ENCODE data around the gene HPS1.

HPS1 gene

GRCh38 chr10:98411166-98411565 is 35.6 kb downstream of the HPS1 start:
- DNase-seq: no peak

DNA sequence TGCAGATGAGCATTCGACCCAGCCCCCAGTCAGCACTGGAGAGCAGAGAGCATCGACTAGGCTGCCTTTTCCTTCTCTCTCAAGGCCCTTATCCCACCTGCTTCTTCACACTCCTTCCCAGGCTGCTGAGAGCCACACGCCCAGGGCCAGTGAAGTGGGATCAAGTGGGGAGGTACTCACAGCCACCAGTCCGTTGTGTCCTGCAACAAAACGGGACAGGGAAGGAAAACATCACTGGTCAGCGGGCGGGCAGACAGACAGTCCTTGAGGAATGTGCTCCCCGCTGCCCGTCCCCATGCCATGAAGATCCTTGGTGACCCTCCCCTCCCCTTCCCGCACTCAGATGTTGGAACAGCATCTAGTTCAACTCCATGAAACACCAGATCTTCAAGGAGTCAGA is 36.0 kb downstream of the HPS1 start:
- no peak for DNase-seq

DNA sequence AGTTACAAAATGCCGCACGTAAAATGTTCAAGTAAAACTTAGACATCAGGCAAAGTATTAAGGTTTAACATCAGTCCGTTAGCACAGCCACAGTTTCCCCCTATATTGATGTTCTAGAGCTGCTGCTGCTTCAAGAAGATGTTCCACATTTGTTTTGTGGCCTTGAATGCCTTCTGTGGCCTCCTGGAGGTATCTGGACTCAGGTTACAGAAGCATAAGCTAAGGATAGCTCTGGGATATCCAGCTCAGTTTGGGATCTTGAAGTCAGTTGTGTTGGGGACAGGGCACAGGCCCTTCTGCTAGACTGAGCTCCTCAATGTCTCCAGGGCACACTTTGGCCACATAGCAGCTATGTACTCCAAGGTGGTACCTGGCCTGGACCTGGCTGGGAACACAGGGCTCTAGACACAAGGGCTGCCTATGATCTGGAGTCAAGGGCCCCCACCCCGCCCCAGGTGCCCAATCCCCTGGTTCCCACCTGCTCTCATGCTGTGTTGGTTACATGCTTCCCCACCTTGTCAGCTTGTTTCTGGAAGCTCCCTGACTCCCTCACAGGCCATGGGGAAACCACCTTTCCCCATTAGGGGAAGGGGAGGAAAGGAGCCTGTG is 36.5 kb downstream of the HPS1 start:
- no peak for DNase-seq

- DNase-seq: no peak
These were observed 37.9 kb downstream of the HPS1 start for GRCh38 chr10:98408799-98409198.

GRCh38 chr10:98407744-98408241 is 38.9 kb downstream of the HPS1 start:
- no peak for DNase-seq

DNA sequence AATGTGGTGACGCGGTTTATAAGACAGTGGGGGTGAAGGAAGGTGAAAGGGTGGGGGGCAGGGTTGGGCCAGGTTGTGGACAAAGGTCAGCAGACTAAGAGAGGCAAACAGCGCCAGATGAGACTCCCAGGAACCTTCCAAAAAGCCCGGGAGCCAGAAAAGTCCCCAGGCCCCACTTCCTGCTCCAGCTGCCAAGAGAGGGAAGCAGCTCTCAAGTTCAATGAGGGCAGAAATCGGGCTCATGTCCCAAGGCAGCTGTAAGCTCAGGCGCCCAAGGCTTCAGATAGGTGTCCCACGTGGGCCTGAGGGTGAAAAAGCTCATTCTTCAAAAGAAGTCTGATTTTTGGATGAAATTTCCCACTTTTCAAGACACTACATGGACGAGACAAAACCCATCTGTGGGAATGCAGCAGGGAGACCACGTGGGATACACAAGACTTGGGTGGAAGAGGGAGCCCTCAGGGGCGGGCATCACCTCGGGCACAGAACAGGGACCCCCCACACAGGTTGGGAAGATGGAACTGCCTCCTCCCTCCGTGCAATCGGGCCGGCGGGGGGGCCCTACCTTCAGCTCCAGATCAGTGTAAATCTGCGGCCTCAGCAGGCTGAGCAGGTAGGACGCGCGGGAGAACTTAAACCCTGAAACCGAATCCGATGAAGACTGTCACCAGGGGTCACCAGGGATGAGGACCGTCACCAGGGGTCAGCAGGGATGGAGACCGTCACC is 39.6 kb downstream of the HPS1 start:
- no peak for DNase-seq

- DNase-seq: peak in 1 of 2 experiments; percentile 31
These were observed 41.3 kb downstream of the HPS1 start for GRCh38 chr10:98405422-98405821.

DNA sequence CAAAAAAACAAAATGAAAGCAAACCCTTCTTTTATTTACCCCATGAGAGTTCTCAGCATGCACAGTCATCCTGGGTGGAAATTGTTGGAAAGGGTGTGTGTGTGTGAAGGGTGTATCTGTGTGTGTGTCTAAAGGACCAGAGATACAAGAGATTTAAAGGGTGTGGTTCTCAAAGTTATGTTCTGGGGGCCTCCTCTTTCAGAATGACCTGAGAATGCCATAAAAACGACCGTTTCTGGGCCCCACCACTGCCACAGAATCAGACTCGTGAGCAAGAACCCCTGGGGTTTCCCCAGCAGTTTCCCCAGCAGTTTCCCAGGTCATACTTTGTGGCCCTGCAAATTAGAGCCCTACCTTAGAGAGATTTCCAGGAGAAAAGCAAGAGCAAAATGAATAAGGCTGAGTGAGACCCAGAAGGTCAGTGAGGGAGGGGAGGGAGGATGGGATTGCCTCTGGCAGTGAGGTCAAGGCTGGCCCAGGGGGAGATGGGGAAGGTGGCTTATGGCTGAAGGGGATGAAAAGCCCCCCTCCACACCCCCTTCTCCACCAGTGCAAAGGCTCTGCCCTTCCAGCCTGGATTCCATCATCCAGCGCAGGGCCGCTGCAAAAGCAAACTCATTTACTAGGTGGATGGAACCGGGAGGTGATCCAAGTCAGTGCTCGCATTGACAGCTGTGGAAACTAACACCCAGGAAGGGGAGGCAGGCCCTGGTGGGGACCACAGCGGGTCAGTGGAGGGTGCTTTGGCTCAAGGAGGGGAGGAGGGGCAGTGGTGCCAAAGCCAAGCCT is 42.0 kb downstream of the HPS1 start:
- DNase-seq: peak in 1 of 2 experiments; percentile 31

DNA sequence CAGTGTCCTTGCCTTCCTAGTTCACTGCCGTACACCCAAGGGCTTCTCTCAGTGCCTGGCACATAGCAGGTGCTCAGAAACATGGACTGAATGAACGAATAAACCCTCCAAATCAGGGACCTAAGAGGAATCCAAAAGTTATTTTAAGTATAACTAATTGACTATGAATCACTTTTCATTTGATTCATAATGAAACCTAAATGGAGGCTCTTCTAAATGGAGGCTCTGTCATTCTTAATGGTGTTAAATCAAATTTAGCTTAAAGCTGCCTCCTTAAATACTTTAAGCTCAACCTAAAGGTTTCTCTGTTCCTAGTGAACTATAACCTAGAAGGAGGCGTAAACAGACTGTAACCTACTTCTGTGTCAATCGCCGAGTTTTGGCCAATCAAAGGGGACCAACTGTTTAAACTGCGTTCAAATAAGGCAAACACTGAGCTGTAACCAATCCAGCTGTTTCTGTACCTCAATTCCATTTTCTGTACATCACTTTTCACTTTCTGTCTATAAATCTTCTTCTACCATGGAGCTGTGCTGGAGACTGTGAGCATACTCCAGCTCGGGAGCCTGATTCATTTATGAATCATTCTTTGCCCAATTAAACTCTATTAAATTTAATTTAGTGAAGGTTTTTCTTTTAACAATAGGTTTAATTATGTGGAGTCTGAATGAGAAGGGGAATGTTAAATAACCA is 42.8 kb downstream of the HPS1 start:
- no peak for DNase-seq

DNA sequence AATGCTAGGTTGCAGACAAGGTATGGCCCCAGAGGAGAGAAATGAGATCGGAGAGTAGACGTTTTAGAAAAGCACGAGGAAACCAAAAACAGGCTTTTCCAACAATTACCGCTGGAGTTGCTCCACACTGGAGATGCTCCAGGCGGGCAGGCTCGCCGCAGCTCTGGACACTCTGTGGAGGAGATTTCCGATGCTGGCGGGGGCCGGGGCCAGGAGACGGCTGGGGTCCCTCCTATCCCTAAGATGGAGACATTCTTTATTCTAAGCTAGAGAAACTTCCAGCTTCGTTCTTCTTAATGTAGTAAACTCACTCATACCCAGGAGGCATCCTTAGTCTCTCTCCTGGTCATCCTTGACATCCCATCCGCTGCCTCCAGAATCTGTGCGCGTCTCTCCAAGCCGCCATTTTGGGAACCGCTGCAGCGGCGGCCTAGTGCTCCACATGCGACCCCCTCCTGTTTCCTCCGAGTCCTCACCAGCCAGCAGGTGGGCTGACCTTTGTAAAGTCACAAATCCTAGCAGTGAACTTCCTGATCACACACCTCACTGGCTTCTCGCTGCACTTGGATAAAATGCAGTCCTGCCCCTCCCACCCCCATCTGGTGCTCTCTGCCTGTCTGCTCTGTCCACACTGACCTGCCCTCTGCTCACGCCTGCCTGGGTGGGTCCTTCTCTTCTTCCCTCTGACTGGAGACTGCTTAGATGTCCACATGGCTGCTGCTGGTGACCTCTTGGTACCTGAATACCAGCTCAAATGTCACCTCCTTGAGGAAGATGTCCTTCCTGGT is 43.6 kb downstream of the HPS1 start:
- DNase-seq: no peak

GRCh38 chr10:98402478-98402877 is 44.3 kb downstream of the HPS1 start:
- DNase-seq: no peak

DNA sequence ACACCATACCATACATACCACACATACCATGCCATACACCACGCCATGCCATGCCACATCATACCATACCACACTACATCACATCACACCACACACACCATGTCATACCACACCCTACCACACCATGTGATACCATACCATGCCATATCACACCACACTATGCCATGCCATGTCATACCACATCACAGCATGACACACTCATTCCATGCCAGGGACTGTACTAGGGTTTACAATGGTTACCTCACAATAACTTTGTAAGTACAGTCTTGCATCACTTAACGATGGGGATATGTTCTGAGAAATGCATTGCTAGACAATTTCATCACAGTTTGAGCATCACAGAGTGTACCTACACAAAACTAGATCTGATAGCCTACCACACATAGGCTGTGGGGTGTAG is 46.3 kb downstream of the HPS1 start:
- DNase-seq: no peak

DNA sequence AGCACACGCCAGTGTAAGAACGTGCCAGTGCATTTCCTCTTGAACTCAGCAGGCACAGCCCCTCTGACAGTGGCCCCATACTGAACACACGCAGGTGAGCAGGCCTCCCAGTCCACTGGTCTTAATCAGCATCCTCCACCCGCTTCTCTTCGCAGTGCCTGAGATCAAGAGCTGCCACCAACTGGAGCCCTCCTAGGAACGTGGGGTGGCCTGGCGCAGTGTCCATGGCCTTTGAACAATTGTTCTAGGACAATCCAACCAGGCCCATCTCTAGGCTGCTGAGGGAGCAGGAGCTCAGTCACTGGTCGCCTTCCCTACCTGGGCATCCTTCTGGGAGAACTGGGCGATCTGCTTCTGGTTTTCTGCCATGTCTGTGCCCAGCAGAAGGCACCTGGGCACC is 47.0 kb downstream of the HPS1 start:
- DNase-seq: no peak

DNA sequence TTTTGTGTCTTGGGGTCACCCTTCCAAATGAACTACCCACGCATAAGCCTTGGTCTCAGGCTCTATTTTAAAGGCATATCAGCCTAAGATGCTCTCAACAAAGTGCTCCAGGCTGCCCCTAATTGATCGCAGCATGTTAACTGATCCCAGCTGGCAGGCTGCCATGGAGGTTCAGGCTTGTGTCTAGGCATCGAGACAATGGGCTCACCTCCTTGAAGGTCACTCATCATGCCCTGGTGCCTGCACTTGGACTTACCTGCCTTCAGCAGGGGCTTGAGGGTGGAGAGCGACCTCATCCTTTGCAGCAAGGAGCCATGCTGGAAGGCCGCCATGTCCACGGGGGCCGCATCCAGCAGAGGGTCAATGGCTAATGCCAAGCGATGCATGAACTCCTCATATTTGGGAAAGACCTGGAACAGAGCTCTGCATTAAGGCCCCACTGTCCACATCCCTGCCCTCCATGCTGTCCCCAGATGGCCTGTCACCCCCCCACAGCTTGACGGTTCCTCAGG is 49.6 kb downstream of the HPS1 start:
- no peak for DNase-seq

- DNase-seq: no peak
These were observed 50.4 kb downstream of the HPS1 start for GRCh38 chr10:98396096-98397063.

DNA sequence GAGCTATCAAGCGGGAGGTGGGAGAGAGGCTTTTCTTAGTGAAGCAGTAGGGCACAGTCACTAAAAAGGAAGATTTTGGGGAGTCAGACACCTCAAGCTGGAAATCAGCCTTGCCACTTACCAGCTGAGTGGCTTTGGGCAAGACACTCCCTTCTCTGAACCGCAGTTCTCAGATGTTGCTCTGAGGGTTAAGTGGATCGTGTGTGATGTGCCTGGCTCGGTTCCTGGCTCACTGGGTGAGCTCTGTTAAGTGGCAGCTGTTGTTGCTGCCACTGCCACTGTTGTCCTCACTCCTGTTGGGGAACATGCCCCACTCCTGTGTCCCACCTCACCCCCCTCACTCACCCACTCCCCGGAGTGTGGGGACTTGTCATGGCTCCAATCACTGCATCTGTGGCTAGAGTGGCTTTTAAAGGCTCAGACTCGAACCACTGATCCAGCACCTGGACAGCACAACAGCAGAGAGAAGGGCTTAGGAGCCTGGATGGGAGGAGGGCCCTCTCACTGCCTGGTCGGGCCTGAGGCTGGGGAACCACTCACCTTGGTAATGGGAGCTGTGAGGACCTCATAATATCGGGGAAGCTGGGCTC is 51.8 kb downstream of the HPS1 start:
- DNase-seq: no peak

DNA sequence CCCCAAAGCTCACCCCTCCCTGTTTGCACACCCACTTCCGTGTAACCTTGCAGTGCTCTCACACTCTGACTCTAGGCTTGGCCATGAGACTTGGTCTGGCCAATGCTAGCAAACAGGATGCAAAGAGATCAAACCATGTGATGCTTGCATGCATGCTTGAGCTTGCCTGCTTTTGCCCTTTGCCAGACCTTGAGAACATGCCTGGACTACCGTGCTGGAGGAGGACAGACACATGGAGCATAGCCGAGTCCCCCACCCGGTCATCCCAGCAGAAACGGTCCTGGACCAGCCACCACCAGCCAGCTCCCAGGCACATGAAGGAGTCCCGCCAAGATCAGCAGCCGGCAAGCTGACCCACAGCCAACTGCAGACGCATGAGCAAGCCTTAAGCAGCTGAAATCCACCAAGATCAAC is 55.1 kb downstream of the HPS1 start:
- DNase-seq: no peak

DNA sequence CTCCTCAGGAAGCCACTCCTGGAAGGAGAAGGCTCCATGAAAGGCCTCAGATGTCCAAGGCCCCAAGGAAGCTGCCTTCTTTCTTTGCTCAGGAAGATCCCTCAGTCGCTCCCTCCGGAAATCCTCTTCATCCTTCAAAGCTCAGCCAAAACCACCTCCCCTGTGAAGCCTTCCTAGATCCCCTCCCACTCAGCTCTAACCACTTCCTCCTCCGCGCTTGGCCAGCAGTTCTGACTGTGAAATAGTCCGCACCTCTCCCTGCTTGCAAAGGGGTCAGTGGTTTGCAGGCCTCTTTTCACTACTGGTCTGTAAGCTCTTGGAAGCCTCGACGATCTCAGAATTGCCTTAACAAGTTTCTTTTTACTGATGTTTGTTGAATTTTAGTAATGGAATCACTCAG is 55.7 kb downstream of the HPS1 start:
- no peak for DNase-seq

DNA sequence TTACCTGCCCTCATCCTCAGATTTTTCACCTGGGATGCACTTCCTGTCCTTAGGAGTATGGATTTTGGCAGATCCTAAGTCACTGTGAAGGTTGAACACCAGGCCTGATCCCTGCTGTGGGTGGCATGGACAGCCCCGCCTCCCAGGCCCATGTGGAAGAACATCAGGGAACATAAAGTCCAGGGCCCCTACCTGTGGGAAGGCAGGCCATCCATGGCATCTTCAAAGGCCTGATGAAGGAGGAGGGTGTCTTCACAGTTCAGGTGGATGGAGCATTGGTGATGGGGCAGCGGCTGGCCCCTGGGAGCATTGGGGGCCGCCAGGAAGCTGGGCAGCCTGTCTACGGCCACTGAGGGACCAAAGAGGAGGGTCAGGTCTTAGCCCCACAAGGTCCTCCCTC is 56.3 kb downstream of the HPS1 start:
- DNase-seq: no peak

- no peak for DNase-seq
These were observed 57.3 kb downstream of the HPS1 start for GRCh38 chr10:98389398-98389797.
